HL-60/S4 (cell line): ENCODE data around the gene SLC51B.
"Not testable (repeated sequence)": the region's sequence is repeated elsewhere in the genome, so short reads cannot be mapped to it uniquely, and the experiment has no call there.

Experiments
- in situ Hi-C: fragments of 300-500 bp; cut with MboI; formaldehyde crosslinking; loops from 2 replicates; pipeline ENCODE4 v1.14.3; 2022; ENCODE audit warnings: low sequenced_read_pairs

Gene SLC51B

DNA sequence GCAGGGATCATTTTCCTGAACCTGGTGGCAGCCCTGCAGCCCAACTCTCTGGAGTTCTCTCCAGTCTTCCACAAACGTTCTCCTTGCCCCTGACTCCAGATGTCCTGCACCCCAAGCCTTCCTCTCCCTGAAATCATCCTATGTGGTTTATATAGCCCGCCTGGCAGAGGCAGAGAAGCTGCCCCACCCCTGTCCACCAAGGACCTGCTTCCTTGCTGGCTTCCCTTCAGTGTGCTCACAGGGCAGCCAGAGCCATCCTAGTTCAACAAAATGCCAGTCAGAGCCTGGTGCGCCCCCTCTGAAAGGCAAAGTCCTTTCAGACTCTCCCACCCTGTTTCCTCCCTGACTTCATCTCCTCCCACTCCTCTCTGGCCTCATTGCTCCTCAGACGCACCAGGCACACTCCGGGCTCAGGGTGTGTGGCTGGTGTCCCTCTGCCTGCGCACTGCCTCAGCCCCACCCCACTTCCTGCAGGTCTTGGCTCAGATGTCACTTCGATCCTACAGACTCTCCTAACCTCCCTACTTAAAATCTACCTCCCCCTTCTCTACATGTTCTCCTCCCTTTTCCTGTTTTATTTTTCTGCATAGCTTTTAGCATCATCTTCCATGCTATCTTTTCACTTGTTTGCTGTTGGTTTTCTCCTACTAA, 37.2 kb downstream of the SLC51B start:
- in situ Hi-C loops: no loop called here

DNA sequence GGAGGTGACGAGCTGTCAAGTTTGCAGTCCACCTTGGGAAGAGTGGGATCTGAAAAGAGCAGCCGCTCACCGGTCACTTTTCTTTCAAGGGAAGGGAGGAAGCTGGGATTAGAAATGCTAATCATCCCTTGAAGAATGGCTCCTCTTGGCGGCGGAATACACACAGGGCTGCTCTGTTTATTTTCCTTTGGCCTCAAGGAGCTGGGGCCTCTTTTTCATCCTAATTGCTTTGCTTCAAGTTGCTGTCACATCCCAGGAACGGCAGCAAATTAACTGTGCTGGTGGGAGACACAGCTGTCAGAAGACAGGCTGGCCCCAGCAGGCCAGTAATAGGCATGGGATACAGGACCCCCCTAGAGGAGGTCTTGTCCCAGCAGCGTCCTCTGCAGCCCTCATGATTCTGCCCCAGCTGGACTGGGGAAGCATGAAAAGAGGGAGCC, 38.1 kb downstream of the SLC51B start:
- in situ Hi-C loops: no loop called here

DNA sequence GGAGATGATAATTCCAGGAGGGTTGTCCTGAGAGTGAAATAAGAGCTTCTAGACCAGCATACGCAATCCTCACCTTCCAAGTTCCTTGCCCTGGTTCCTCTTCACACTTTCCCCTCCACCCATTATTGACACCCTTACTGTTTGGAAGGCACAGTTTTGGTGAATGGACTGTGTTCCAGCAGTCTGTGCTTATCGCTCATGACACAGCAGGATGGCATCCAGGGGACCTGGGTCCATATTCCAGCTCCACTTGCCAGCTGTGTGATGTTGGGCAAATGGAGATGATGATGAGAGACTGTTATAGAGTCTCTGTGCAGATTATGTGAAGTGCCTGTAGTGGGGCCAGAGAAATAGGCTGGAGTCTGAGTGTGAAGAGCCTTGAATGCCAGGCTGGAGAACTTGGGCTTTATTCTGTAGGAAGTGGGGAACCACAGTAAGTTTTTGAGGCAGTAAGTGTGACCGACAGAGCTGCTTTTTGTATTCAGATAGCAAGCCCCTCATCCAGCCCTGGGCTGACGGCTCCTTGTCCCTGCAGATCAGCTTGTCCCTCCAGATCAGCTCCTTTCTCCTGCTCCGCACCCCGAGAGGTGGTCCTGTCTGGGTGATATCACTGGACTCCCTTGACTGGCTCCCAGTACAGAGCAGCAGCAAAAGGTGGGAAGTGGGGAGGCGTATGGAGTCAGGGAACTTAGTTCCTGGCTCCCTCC, 39.5 kb downstream of the SLC51B start:
- in situ Hi-C loops: no loop called here

DNA sequence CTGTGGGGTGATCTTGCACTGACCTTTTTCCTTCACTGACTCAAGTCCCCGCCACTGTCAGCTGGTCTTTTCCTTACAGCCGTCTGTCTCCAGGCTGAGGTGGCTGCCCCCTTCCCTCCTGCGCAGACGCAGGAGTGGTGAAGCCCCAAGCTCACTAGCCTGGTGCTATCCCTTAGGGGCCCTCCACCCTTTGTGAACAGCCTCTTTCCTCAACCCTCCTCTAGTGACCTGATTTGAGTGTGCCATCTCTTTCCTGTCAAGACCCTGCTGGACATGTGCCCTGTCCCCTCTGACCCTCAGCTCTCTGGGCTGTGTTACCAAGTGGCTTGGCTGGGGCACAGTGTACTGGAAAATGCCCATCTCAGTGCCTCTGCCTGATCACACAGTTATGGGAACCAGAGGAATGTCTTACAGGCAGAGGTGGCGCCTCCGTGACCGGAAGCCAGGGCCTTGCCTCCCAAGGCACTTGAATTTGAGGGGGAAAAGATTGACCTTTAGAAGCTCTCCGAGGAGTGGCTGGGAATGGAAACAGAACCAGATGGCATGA, 40.1 kb downstream of the SLC51B start:
- in situ Hi-C loops: no loop called here

DNA sequence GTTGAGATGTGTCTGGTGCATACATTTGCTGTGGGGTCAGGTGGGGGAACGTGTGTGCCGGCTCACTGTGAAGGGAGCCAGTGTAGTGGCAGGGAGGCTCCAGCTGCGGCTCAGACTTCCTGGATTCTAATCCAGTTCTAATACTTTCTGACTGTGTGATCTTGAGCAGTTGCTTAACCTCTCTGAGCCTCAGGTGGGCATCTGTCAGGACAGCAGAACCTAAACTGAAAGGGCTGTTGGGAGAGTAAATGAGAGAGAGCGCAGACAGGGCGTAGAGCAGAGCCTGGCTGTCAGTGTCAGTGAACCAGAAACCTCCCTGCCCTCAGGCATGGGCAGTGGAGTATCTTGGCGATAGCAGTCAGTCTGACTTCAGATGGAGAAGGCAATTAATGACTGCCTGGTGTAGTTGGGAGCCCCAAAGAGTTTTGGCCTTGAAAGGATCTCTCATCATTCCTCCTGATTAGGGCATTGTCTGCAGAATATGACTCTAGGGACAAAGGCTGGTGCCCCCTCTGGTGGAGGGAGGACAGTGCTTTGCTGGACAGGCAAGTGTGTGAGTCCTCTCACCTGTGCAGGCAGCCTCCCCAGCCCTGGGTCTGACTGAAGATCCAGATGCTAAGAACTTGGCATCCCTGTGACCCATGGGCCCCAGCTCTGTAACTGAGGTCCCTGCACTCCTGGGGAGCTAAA, 40.9 kb downstream of the SLC51B start:
- in situ Hi-C loops: no loop called here

DNA sequence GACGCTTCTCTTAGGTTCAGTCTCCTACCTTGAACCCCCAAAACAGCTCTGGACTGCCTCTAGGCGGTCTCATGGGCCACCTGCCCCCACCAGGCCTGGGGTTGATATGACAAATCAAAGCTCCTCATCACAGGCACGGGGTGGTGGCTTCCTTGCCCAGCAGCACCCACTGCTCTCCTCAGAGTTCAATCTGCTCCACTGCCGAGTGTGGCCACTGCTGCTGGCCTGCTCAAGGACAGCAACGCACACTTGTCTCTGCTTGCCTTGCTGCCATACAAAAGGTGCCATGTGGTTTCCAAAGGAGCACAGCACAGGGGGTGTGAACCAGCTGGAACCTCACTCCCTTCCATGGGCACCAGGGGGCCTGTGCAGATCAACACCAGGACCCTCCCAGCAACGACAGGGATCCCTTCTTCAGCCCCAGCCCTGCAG, 41.5 kb downstream of the SLC51B start:
- in situ Hi-C loops: no loop called here

DNA sequence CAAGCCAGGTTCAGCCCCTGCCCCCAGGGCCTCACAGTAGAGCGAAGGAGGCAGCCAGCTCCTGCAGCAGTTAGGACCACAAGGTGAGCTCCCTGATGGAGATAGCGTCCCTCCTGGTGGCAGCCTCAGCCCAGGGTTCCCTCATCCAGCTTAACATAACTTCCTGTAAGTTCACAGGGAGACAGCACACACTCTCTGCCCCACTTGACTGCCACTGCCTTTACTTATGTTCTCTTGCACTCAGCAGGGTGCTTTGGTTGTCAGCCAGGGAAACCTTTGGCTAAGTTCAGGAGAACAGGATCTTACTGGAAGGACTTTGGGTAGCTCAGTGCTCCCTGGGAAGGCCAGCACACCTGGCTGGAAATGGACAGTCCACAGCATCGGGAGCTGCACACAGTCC, 42.2 kb downstream of the SLC51B start:
- in situ Hi-C loops: no loop called here

DNA sequence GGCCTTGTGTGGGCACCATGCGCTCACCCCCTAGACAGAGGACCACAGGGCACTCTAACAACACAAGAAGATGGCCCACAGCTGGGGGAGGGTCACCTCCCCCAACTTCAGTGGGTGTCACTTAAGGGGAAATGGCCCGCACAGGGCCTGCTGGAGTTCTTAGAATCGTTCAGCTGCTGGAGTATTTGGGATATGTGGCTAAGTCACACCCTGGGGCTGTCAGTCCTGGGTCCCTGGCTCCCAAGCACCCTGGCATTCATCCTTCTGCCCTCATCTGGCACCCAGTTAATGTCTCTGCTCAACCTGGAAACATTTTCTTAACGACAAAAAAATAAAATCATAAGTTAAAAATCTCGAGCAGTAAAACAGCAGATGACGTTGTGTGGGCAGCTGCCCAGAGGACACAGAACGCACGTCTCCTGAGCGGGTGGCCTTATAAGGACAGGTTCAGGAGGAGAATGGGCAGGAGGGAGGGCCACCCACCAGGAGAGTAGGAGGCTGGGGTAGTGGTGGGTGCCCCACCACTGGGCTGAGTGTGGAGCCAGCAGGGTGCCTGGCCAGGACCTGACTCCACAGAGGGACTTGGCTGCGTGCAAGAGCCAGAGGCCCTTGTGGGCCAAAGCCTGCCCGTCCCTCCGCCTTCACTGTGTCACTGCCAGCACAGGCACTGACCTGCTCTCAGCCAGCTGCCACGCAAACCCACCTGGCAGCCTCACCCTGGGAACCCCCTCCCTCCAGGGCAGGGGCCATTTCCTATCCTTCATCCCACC, 42.9 kb downstream of the SLC51B start:
- in situ Hi-C loops: no loop called here

DNA sequence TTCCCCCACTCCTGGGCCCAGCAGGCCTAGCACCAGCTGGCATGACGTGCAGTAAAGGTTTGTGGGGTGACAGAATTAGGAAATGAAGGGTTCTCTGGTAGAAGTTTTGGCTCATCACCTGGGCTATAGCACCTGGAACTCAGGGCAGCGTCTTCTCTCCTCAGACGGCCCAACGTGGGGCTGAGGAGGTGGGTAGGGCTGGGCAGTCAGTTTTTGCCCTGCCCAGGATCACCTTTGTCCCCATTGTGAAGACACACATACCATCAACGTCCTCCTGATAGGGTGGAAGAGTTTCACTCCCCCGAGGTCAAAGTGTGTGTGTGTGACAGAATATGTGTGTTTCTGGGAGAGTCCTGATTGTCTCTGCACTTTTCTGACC, 43.4 kb downstream of the SLC51B start:
- in situ Hi-C loops: no loop called here

DNA sequence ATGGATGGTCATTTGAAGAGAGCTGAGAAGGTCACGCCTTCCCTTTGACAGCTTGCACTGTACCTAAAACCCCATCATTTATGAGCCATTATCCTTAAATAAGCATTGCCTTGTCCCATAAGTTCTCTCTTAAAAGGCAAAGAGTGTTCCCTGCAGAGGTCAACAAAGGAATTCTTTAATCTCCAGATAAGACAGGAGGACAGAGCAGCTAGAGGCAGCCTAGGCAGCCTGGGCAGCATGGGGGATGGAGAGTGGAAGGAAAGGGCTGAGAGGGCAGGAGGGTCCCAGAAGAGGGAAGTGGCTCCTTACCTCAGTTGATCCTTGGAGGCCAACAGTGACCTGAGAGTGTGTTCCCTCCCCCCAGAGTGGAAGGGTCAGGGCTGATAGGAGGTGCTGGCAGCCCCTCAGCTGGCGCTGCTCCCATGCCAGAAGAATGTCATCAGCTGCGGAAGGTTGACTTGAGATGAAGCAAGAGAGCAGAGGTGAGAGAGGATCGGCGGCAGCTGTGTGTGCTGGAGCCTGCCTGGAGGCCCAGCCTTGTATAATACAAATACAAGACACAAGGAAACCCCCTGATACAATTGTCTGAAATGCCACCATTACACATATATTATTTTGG, 44.1 kb downstream of the SLC51B start:
- in situ Hi-C loops: no loop called here

DNA sequence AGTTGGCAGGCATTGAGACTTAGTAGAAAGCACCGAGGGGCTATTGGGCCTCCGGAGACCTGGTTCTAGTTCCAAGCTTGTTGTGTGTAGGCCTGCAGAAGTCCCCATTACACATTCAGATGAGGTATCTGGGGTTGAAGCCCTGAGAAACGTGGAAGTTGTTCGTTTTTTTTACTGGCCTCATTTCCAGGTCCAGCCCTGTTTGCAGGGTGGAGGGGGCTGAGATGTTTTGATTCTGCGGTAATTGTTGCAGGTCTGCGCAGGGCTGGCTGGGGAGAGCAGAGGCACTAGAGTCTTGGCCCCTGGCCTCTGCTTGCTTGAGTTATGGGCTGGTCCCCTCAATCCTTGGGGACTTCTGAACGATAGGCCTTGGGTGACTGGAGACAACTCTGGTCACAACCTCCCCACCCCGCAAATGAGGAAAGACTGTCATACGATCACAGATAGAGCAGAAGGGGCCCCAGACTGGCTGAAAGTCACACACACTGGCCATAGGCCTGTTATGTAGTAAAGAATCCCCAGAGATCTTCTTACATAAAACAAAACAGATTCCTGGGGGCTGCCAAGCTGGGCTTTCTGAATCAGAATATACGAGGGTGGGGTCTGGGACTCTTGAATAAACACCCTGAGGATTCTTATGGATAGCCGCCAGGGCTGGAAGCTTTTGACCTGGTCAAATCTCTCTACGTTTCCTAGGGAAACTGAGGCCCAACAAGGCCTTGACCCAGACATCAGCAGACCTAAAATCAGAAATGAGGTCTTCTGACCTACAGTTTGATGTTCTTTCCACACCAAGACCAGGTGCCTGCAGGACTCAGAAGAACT, 47.0 kb downstream of the SLC51B start:
- in situ Hi-C loops: no loop called here

DNA sequence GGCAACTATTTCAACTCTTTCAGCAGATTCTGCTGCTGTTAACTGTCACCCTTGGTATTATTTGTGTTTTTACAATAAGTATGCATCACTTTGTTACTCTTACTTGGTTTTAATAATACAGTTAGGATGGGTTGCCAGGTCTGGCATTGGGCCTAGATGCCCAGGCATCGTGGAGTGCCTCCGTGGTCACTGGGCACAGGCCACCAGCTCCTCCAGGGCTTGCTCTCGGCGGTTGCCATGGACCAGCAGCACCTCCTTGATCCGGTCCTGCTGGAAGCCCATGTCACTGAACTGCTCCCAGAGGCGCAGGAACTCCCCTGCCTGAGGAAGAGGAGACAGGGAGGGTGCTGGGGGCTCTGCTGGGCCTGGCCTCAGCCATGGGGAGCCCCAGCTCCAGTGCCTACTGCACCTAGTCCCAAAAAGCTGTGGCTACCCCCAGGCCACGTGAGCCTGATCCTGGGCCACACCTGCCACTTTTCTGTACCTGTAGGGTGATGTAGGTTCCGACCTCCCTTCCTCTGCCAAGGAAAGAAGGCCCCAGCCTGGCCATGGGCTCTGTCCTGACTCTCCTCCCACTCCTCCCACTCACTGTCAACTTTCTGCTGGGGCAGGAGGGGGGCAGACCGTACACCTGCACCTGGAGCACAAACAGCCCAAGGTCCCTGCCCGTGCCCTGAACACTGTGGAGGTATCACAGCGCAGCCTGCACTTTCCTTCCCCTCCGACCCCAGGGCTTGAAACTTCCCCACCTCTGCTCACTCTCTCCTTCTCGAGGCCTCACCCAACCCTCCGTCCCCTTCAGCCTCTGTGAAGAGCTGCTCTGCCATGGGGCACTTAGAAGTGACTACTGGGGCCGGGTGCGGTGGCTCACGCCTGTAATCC, 48.0 kb downstream of the SLC51B start:
- in situ Hi-C loops: no loop called here

DNA sequence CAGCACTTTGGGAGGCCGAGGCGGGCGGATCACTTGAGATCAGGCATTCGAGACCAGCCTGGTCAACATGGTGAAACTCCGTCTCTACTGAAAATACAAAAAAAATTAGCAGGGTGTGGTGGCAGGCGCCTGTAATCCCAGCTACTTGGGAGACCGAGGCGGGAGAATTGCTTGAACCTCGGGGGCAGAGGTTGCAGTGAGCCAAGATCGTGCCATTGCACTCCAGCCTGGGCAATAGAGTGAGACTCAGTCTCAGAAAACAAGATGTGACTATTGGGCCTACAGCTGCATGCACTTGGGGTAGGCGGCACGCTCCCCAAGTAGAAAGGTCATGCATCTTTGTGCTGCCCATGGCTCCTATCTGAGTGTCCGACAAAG, 48.6 kb downstream of the SLC51B start:
- in situ Hi-C loops: not testable (repeated sequence)

DNA sequence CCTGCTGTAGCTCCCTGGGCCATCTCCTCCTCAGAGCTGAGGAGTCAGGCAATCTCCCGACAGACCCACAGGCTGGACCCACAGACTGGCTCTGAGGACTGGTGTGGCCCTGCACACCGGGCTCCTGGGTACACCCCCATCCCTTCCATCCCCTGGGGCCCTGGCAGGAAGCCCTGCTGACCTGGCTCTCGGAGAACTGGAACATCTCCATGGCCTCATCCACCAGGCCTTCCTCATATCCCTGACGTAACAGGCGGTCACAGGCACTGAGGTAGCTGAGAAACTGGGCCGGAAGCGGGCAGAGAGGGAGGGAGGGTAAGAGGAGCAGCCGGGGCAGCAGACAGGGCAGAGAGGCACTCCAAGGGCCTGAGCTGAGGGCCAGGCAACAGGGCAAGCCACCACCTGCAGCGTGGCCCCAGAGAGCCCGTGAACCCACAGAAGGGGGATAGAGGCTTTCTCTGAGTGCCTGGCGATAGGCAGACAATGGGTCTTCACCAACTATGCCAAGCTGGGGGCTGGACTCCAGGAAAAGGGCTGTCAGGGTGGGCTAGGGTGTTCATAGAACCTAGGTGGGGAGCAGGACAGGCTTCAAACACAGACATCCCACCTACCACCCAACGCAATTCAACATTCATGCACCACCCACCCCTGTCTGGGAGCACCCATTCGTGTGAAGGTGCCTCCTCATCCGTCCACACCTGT, 49.3 kb downstream of the SLC51B start:
- in situ Hi-C loops: no loop called here

DNA sequence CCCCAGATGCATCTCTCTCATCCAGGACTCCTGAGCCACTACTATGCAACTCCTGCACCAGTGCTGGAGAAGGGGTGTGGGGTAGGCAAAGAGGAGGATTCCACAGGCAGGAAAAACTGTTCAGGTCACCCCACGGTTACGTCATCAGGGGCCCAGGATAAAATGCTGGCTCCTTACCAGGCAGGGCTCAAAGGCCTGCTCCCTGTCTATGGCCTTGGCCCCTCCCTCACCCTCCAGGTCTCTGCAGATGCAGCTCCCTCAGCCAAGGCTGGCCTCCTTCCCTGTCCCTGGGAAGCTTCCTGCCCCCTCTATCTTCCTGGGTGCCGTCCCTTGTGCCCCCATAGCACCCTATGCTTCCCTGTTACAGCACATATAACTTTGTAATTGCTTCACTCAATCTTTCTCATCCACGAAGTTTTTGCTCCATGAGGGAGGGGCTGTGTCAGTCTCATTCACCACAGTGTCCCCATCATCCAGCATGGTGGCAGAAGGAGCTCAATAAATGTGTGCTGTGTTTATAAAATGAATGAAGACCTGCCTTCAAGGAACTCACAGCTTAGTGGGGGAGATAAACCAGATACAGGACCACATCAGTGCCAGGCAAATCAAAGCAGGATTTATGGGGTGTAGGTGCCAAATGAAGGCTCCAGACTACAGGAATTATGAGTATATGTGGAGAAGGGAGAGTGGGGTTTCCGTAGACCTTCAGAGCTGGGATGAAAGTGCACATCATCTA, 50.0 kb downstream of the SLC51B start:
- in situ Hi-C loops: no loop called here

DNA sequence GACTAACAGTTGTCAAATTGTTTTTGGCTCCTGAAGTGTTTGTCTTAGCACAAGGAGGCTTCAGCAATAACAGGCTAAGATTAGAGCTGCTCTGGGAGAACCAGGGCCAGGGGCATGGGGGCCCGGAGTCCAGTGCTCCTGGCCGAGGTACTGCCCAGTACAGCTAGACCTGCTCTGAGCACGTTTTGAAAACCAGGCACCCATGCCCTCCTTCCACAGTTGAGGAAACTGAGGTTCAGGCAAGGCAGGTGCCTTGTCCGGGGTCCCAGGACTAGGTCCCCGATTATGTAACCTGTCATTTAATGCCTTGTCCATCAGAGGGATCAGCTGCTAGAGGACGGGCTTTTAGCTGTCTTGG, 50.5 kb downstream of the SLC51B start:
- in situ Hi-C loops: no loop called here

DNA sequence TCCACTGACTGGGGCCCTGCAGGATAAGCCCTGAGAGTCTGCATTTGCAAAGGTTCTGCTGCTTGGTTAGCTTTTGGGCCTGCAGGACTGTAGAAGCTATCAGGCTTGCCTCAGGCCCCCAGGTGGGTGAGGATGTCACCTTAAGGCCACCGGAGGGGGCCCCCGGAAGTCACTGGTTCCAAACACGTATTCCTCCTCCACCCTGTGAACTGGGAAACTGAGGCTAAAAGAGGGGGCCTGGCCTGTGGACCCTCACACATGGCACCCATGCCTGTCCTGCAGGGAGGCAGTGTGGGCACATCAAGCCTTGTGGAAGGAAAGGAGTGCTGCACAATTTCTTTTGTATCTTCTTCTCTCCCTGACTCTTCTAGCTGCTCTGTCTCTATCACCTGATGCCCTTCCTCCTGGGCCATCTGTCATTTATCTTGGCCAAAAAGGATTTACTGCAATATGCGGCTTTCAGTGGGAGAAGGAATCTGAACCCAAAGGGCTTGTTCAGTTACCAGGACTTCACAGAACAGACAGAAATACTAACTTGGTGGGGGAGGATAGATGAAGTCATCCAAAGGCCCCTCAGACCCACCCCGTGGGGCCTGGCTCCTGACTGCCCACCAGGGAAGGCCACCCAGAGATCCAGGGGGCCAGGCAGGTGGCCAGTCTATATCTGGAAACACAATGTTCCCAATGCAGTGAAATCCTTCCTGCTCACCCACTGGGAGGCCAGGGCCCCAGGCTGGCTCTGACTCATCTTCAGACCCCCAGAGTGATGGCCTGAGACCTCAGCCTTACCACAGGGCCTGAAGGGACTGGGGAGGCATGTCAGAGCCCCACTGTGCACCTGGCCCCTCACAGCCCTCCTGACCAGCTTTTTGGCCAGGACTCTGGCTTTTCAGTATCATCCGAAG, 51.5 kb downstream of the SLC51B start:
- in situ Hi-C loops: no loop called here
